ENCODE measurements around the gene USP6NL. TPM values are rescaled to one million over a fixed set of nuclear protein-coding genes. Genes with fewer than 3 reads are reported as not detected.
A peak's percentile ranks its signal among the peaks of the same experiment; 100 is the strongest.
"Not testable (repeated sequence)": the region's sequence is repeated elsewhere in the genome, so short reads cannot be mapped to it uniquely, and the experiment has no call there.

Gene USP6NL
- total RNA-seq, 1 donor from 2014 or later: 24.3 TPM

DNA sequence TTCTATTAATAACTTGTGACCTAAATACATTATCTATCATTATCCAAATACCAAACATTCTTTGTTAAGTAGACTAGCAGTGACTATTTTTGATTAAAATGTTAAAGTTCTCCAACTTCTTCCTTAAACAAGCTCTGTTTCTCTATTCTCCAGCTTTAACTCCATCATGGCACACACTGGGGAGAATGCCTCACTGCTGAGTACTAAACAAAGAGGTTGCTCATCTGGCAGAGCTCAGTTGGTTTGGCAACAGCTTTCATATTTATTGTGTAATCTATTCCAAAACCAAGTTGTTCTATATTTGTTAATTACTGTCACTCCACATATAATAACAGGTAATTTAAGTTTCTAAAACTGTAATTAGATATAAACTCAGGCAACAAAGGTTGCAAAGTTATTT is 89.6 kb downstream of the USP6NL start:
- DNase-seq (ENCODE audit: extremely low read depth, low read depth, low spot score): no peak

DNA sequence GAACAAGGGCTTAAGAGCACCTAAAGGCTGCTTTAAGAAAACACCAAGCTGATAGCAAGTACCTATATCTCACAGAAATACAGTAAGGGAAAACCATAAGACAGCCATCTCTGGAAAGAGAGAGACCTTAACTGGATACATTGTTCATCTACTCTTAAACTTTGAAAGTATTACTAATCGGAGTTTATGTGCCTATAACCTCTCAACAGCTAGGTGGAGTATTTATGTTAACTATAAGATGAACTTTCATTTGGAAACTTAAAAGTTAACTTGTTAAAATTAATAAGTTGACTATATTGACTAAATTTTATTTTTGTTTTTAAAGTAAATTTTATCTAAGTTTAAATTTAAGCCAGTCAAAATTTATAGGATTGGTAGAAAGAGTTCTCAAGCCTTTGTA is 90.6 kb downstream of the USP6NL start:
- DNase-seq (ENCODE audit: extremely low read depth, low read depth, low spot score): no peak

DNA sequence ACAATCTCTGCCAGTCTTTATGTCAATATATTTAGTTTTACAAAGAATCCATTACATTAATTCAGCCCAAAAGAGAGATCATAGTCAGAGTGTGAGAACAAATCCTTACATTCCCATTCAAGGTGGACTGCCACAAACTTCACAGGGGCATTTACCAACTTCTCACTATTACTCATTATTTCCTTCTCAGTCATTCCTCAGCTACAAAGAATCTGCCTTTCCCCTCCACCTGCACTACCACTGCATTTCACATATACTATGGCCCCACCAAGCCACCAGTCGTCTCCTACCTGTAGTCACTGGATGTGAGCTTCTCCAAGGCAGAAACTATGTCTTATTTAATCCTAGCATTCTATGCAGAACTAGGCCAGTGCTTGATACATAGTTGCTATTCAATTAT is 94.3 kb downstream of the USP6NL start:
- no peak for DNase-seq (ENCODE audit: extremely low read depth, low read depth, low spot score)

DNA sequence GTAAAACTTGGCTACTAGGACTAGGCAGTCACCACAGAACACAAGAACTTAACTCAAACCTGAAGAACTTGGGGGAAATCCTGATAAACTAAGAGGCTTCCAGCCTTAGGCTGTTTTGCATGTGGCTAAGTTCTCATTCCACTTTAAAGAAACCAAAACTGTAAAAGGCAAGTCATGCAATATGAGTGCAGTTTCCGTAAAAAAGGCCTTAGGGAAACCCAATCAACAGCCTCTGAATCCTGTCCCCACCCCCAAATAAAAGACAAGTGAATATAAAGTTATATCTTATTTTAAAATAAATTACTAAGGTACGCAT is 95.1 kb downstream of the USP6NL start:
- no peak for DNase-seq (ENCODE audit: extremely low read depth, low read depth, low spot score)

DNA sequence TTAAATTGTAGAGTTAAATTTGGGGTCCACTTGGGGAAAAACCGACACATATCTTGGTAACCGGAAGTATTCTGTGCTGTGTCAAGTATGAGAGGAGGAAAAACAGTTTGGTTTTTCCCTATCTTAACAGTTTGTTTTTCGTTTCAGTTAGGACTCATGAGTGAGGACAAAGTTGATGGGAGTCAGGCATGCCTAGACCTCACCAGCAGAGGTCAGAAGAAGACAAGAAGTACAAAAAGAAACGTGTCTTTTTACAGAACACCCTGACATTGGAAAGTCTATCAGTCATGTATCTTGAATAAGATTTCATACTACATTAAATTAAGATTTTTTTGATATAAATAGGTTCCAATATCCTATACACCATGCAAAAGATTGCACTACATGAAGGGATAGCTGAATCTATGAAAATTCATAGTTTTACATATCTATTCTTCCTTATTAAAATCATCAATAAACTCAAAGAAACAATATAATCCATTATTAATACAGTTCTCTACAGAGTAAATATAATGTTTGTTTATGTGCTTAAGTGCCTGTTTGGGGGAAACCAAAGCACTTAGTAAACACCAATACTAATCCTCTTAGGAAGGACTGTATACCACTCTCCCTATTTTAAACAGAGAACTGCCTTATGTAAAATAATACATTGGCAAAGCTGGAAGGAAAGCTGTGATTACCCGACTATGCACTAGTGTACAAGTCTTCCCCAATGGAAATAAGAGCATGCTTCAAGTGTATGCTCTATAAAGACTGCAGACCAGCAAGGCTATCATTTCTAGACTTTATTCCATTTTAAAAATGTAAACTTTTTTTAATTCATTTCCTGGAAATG is 95.6 kb downstream of the USP6NL start:
- peak; percentile 37 for DNase-seq (ENCODE audit: extremely low read depth, low read depth, low spot score)

DNA sequence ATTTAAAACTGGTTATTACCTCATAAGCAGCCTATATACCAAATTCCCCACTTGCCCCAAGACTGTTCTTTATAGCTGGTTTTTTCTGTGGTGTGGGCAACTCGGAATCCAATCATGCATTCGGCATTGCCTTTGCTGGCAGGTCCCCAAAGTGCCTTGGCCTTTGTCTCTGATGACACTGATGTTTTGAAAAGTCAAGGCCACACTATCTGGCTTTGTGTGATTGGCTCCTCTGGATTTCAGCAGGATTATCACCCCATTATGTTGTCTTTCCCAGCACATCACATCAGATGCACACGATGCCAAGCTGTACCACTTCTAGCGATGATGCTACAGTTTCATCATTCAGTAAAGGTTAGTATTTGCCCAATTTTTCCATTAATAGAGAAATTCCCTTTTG is 97.7 kb downstream of the USP6NL start:
- no peak for DNase-seq (ENCODE audit: extremely low read depth, low read depth, low spot score)

DNA sequence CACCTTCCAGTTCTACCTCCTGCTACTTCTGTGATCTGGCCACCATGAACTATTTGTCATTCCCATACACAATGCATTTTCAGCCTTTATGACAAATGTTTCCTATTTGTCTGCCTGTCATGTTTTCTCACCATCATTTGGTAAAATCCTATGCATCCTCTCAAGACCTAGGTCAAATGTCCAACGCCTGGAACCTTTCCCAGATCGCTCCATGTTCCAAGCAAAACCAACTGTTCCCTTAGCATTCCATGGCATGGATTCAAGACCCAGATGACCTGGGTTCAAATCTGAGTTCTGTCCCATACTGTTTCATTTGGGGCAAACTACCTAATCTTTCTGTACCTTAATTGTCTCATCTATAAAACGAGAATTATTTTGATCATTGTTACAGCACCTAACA is 98.9 kb downstream of the USP6NL start:
- no peak for DNase-seq (ENCODE audit: extremely low read depth, low read depth, low spot score)

DNA sequence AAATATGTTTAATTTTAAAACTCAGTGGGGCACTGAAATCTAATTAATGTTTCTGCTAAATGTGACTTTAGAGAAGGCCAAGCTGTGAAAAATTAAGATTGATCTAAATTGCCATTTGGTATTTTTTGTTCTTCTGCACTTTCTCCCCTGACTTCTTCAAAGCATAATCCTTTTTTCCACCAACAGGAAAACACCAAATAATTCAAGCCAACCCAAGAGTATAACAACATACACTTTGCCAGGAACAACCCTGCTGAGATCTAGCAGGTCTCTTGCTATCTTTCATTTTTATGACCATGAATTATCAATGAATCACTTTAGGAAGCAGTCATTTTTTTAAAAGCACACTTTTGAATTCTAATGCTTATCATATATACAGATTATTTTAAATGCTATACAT is 100.1 kb downstream of the USP6NL start:
- DNase-seq (ENCODE audit: extremely low read depth, low read depth, low spot score): no peak

DNA sequence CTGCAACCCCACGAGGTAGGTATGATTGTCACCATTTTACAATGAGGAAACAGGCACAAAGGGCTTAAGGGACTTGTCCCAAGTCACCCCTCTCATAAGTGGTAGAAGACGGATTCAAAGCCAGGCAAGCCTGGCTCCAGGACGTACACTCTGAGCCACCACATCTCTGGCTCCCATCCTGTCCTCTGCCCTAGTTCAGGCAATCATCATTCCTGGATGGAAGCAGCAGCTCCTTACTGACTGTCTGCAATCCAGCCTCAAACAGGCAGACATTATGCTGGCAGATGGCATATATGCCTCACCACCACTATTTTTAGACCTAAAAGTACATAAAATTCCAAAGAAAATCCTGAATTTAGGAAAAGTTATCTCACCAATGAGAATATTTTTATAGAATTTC is 100.7 kb downstream of the USP6NL start:
- no peak for DNase-seq (ENCODE audit: extremely low read depth, low read depth, low spot score)

DNA sequence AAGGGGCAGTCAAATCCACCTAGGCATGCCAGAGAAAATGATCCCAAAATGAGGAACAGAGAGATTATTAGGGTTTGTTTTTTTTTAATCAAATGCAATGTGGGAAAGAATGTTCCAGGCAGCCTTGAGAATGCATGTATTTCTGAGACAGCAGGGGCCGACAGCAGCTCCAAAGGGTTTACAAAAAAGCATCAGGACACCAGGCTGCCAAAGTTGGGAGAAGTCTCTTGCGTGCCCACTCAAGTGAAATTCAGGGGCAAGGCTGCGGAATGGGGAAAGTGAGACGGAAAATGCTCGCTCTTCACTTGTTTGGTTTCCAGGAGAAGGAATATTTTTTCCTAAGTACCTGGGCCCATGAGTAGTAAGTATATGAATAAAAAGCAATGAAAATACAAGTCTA is 101.2 kb downstream of the USP6NL start:
- no peak for DNase-seq (ENCODE audit: extremely low read depth, low read depth, low spot score)

DNA sequence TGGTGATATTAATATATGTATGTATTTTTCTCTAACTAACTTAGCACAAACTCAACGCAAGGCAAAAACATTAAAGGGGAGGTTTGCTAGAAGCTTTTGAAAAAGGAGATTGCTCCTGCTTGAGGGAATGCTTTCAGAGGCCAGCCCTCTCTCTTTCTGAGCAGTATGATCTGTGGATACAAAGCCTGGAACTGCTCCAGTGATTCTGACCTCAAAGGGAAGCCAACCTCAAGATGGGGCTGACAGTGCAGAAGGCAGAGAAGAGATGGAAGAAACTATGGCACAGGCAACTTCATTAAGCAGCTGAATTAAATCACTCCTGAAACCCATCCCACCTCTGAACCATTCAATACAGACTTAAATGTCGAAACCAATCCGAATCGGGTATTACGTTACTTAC is 102.4 kb downstream of the USP6NL start:
- no peak for DNase-seq (ENCODE audit: extremely low read depth, low read depth, low spot score)

DNA sequence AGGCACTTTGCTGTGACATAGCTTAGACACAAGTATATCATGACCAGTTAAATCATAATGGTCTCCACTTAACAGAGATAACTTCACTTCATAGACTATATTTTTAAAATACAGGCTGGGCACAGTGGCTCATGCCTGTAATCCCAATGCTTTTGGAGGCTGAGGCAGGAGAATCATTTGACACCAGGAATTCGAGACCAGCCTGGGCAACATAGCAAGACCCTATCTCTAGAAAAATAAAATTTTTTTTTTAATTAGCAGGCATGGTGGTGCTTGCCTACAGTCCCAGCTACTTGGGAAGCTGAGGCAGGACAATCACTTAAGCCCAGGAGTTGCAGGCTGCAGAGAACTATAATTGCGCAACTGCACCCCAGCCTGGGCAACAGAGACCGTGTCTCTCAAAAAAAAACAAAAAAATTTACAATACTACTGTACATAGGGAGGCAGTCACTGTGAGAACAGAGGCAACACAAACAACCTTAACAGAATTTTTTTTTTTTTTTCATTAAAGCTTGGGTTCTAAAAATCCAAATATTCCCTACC is 105.1 kb downstream of the USP6NL start:
- no peak for DNase-seq (ENCODE audit: extremely low read depth, low read depth, low spot score)

DNA sequence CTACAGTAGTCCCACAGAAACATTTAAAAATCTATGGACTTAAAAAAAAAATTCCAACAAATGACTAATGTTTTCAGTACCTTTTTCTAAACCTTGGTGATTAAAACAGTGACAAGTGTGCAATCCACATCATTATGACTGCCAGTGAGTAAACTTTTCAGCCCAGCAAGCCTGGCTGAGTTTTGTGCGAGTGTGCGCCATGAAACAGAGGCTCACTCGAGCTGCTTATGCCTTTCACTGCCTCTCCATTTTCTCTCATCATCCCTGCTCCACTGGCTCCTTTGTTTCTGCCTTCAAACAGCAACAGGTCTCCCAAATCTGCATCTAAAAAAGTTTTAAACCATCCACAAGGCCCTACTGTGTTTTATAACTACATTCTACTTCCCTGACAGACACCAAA is 105.8 kb downstream of the USP6NL start:
- DNase-seq (ENCODE audit: extremely low read depth, low read depth, low spot score): no peak

DNA sequence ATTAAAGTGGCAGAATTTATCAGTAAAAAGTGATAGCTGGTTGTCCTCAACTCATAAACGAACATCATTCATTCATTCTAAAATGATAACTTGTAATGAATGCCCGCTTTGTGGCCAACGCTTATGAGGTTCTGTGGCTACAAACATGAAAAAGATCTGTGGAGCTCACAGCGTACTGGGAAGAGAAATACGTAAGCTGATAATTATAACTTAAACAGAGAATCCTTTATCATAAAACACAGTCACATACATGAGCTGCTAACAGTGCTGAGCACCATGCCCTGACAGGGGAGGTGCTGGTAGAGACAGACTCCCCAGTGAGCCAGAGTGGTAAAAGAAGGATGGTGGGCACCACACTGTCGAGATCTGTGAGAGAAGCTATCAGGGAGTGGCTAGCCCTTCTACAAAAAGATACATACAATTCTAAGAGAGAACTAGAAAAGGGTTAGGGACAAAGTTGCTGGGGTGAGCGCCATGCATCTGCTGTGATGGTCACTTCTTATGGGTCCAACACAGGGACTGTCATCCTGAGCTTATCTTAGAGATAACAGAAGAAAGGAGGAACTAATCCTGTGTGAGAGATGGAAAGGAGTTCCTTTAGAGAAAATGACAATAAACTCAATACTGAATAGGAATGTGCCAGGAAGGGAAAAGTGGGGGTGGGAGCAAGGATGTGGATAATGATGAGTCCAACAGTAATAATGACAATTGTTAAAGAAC is 106.7 kb downstream of the USP6NL start:
- DNase-seq (ENCODE audit: extremely low read depth, low read depth, low spot score): no peak

DNA sequence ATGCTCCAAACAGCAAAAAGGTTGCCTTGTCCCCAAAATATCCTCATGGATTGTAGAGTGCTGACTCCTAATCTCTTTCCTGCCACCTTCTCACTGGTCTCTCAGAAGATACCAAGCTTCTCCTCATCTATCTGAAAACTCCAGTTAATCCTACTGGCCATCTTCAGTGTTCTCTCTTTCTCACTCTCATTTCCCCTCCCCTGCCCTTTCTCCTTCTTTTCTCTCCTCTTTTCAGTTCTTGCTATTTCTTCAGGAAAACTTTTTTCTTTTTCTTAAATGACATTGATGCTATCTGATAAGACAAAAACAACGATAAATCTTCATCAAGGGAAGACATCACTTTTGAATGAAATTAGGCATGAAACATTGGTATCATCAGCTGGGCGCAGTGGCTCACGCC is 109.8 kb downstream of the USP6NL start:
- no peak for DNase-seq (ENCODE audit: extremely low read depth, low read depth, low spot score)

DNA sequence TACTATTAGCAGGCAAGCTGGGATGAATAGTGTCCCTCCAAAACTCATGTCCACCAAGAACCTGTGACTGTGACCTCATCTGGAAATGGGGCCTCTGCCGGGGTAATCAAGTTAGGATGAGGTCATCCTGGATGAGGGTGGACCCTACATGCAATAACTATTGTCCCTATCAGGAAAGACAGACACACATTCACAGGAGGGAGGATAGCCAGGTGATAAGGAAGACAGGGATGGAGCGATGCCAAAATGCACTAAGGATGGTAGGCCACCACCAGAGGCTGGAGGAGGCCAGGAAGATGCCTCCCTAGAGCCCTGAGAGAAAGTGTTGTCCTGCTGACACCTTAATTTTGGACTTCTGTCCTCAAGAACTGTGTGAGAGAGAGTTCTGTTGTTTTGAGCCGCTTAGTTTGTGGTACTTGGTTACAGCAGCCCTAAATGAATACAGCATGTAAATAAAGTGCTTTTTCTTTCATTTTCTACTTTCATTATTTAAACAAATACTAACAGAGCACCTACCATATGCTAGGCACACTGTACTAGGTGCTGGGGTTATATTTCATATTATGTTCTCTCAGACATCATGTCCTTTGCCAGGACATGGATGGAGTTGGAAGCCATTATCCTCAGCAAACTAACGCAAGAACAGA is 111.9 kb downstream of the USP6NL start:
- DNase-seq (ENCODE audit: extremely low read depth, low read depth, low spot score): no peak

DNA sequence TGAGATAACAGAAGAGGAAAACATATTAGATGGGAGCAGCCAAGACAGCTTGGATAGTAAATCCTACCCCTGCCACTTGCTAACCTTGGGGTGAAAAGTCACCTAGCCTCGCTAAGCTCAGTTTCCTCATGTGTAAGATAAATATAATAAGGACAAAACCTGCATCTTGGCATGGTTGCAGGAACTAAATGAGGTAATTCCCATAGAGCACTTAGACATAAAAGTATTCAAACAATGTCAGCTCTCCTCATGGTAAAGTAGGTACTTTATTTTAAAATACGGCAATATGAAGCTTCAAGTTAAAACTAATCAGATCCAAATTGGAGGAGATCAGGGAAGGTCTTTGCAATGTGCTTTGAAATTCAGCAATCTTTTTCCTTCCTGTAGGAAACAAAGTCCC is 113.1 kb downstream of the USP6NL start:
- no peak for DNase-seq (ENCODE audit: extremely low read depth, low read depth, low spot score)

DNA sequence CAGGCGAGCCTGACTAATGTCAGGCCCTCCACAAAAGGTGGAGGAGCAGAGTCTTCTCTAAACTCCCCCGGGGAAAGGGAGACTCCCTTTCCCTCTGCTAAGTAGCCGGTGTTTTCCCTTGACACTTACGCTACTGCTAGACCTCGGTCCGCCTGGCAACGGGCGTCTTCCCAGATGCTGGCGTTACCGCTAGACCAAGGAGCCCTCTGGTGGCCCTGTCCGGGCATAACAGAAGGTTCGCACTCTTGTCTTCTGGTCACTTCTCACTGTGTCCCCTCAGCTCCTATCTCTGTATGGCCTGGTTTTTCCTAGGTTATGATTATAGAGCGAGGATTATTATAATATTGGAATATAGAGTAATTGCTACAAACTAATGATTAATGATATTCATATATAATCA is 116.5 kb downstream of the USP6NL start:
- not testable (repeated sequence) for DNase-seq (ENCODE audit: extremely low read depth, low read depth, low spot score)

DNA sequence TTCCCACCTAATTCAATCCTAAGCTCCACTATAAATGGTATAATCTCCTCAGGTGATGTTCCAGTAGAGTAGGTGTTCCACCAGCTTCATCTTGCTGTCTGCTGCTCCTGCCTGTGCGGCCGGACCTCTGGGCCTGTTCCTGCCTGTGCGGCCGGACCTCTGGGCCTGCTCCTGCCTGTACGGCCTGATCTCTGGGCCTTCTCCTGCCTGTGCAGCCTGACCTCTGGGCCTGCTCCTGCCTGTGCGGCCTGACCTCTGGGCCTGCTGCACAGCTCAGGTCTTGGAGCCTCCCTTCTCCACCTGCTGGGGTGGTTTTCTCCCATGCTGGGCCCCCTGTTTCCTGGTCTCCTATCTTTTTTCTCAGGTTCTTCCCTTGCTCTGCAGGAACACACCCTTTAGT is 117.8 kb downstream of the USP6NL start:
- no peak for DNase-seq (ENCODE audit: extremely low read depth, low read depth, low spot score)

DNA sequence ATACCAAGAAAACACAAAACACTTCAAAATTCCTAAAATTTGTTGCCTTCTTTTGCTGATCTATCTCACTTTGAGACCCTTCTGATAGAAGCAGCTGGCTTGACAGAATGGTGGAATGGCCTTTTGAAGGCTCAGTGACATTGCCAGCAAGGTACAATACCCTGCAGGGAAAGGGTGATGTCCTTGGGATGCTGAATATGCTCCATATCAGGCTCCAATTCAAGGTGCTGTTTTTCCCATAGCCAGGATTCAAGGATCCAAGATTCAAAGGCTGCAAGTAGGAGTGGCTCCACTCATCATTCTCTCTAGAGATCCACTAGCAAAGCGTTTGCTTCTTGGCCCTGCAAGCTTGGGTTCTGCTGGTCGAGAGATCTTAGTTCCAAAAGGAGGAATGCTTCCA is 120.4 kb downstream of the USP6NL start:
- DNase-seq (ENCODE audit: extremely low read depth, low read depth, low spot score): no peak

DNA sequence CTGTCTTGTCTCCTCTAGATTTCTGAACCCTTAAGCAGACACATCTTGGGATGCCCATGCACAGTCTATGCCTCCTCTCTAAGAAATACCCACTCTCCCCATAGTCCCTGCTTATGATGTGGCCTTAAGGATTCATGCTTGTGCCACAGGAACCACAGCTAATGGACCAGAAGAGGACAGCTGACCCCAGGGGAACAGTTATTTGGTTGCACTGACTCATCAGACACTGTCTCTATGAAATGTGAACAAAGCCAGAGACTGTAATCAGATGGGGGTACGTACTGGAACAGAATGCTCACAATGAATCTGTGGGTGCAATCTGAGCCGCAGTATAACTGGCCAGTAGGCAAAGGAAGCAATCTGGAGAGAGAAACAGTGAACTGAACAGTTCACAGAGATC is 121.9 kb downstream of the USP6NL start:
- no peak for DNase-seq (ENCODE audit: extremely low read depth, low read depth, low spot score)

DNA sequence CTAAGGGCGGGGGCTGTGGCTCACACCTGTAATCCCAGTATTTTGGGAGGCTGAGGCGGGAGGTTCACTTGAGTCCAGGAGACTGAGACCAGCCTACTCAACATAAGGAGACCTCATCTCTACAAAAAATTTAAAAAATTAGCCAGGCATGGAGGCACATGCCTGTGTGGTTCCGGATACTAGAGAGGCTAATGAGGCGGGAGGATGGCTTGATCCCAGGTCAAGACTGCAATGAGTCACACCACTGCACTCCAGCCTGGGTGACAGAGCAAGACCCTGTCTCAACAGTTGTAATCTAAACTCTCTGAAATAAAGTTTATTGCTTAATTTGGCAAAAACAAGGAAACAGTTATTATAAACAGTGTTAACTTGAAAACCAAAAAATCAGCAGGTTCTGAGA is 123.3 kb downstream of the USP6NL start:
- no peak for DNase-seq (ENCODE audit: extremely low read depth, low read depth, low spot score)
